ENCODE data around the gene KCNJ14. TPM values are rescaled to one million over a fixed set of nuclear protein-coding genes. Genes with fewer than 3 reads are reported as not detected.
A peak's percentile ranks its signal among the peaks of the same experiment; 100 is the strongest.

The KCNJ14 gene
- total RNA-seq, 3 donors from 2014 or later, result 0.80 to 1.6 (median 1.0) TPM

GRCh38 chr19:48466561-48467325 is 11.4 kb downstream of the KCNJ14 start:
- H3K4me3 ChIP-seq, result no peak overlapping the region
- TF ChIP-seq POLR2AphosphoS5 (IDR thresholded peaks at IDR 0.05) (no peak), POLR2A (IDR thresholded peaks at IDR 0.05) (no peak), CTCF (IDR thresholded peaks at IDR 0.05) (no peak)

GRCh38 chr19:48468772-48469288 is 13.5 kb downstream of the KCNJ14 start:
- H3K9me3 ChIP-seq, result no peaks in the 10 kb centered on the region
- no peaks in the 10 kb centered on the region for H3K27me3 ChIP-seq
- peaks cover 4 to 31% of the 10 kb centered on the region in 2 donors for H3K4me1 ChIP-seq
- H3K36me3 ChIP-seq, result no peaks in the 10 kb centered on the region
- peak overlapping the region; percentile 81 to 96 (median 84) for H3K4me3 ChIP-seq
- intact Hi-C loops (cut with DNase I; ENCODE audit: low total_unique reads), result no loop called here
- DNase-seq (ENCODE audit: low spot score in 2 of 2), result peak; percentile 100
- H3K27ac ChIP-seq, result peak overlapping the region; percentile 97 to 98
- TF ChIP-seq CTCF (IDR thresholded peaks at IDR 0.05) (no peak), POLR2A (IDR thresholded peaks at IDR 0.05) (no peak), POLR2AphosphoS5 (IDR thresholded peaks at IDR 0.05) (no peak)

More at GRCh38 chr19:48466561-48467325, 11.4 kb downstream of the KCNJ14 start:
- H3K36me3 ChIP-seq, result no peaks in the 10 kb centered on the region
- no peaks in the 10 kb centered on the region for H3K27me3 ChIP-seq
- H3K4me1 ChIP-seq, result peaks cover 4 to 16% of the 10 kb centered on the region in 2 donors
- H3K9me3 ChIP-seq, result no peaks in the 10 kb centered on the region
- intact Hi-C loops (cut with DNase I; ENCODE audit: low total_unique reads), result no loop called here
- DNase-seq (ENCODE audit: low spot score in 2 of 2), result no peak
- H3K27ac ChIP-seq, result no peak overlapping the region

- intact Hi-C loops (cut with DNase I; ENCODE audit: low total_unique reads), result no loop called here
- Histone ChIP-seq H3K9me3 (no peaks in the 10 kb centered on the region), H3K27me3 (no peaks in the 10 kb centered on the region), H3K36me3 (no peaks in the 10 kb centered on the region), H3K4me1 (peaks cover 4 to 31% of the 10 kb centered on the region in 2 donors), H3K27ac (peak within 1 kb of the TSS; percentile 97 to 98), H3K4me3 (peak within 1 kb of the TSS; percentile 81 to 96 (median 84))
- peak; percentile 78 to 88 for DNase-seq (ENCODE audit: low spot score in 2 of 2)
- peak in 1 of 3 donors; percentile 14 for TF ChIP-seq CTCF (IDR thresholded peaks at IDR 0.05)
- TF ChIP-seq POLR2A (IDR thresholded peaks at IDR 0.05), result peak; percentile 92
- peak; percentile 76 to 92 (median 81) for TF ChIP-seq POLR2AphosphoS5 (IDR thresholded peaks at IDR 0.05)
Measured at GRCh38 chr19:48469289-48469881, 14.0 kb downstream of the KCNJ14 start, which contains the start of gene CYTH2. CYTH2 (plus strand) TSS chr19:48469369; CDS start chr19:48469508, 139 bp downstream.

- TF ChIP-seq POLR2A (IDR thresholded peaks at IDR 0.05) (no peak), CTCF (IDR thresholded peaks at IDR 0.05) (no peak), POLR2AphosphoS5 (IDR thresholded peaks at IDR 0.05) (no peak)
- Histone ChIP-seq H3K4me3 (peak overlapping the region; percentile 81 to 96 (median 84)), H3K9me3 (no peaks in the 10 kb centered on the region), H3K27ac (peak overlapping the region; percentile 97 to 98), H3K4me1 (peaks cover 4 to 31% of the 10 kb centered on the region in 2 donors), H3K27me3 (no peaks in the 10 kb centered on the region), H3K36me3 (no peaks in the 10 kb centered on the region)
- intact Hi-C loops (cut with DNase I; ENCODE audit: low total_unique reads), result no loop called here
- DNase-seq (ENCODE audit: low spot score in 2 of 2), result no peak
Measured at GRCh38 chr19:48469934-48470680, 14.7 kb downstream of the KCNJ14 start.
